GM21723 (cell line): ENCODE measurements around the gene RNU5B-1.
A peak's percentile ranks its signal among the peaks of the same experiment; 100 is the strongest.

Experiments
- ATAC-seq: cut with Tn5 transposase; IDR thresholded peaks from one replicate; pipeline ENCODE4 v1.9.1; 2021; ENCODE audit warnings: mild to moderate bottlenecking, moderate library complexity; ENCODE audit not compliant: unreplicated experiment

RNU5B-1 gene

GRCh38 chr15:65287520-65287855, 17.0 kb upstream of the RNU5B-1 start:
- no peak for ATAC-seq

- ATAC-seq, result no peak
These were observed 15.1 kb upstream of the RNU5B-1 start for GRCh38 chr15:65289261-65289854.

- ATAC-seq, result no peak
These were observed 14.2 kb upstream of the RNU5B-1 start for GRCh38 chr15:65290228-65290627.

GRCh38 chr15:65292938-65293518, 11.4 kb upstream of the RNU5B-1 start:
- no peak for ATAC-seq

DNA sequence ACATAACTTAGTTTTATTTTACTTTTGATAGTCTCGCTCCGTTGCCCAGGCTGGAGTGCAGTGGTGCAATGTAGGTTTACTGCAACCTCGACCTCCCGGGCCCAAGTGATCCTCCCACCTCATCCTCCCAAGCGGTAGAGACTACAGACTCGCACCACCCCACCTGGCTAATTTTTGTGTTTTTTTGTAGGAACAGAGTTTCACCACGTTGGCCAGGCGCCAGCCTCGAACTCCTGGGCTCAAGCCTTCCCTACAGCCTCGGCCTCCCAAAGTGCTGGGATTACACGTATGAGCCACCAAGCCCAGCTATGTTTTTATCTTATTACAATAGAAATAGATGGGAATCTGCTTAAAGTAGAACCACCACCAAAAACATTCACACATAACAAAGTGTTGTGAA, 5.7 kb upstream of the RNU5B-1 start:
- ATAC-seq, result no peak

DNA sequence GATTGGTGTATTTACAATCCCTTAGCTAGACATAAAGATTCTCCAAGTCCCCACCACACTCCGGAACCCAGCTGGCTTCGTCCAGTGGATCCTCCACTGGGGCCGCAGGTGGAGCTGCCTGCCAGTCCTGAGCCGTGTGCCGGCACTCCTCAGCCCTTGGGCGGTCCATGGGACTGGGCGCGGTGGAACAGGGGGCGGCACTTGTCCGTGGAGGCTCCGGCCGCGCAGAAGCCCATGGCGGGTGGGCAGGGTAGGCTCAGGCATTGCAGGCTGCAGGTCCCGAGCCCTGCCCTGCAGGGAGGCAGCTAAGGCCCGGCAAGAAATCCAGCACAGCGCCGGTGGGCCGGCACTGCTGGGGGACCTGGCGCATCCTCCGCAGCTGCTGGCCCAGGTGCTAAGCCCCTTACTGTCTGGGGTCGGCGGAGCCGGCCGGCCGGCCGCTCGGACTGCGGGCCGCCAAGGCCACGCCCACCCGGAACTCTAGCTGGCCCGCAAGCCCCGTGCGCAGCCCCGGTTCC, 3.5 kb upstream of the RNU5B-1 start:
- ATAC-seq, result no peak

GRCh38 chr15:65302061-65302460, 2.4 kb upstream of the RNU5B-1 start:
- no peak for ATAC-seq

DNA sequence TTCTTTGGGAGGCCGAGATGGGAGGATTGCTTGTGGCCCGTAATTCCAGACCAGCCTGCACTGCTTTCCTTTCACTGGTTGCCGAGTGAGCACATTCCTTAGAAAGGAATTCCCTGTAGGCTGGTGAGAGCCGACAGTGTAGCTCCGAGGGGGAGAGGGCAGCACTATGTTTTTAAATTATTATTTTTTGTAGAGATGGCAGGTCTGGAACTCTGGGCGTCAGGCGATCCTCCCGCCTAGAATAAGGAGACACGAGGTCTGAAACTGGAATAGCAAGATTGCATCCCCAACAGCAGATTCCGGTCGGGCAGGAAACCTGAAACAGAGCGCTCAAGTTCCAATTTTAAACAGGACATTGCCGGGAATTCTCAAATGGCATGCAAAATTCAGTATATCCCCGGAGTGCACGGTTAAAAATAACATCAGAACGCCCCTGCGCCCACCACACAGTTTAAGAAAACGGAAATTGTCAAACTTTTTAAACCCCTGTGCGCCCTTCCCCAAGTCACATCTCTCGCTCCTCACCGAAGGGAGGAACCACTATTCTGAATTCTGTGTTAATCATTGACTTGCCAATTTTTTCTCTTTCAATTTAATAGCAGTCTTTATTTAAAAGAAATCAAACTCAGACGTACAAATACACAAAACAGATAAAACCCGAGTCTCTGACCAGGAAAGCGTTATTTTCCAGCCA, 643 bp upstream of the RNU5B-1 start:
- peak; percentile 5 for ATAC-seq

DNA sequence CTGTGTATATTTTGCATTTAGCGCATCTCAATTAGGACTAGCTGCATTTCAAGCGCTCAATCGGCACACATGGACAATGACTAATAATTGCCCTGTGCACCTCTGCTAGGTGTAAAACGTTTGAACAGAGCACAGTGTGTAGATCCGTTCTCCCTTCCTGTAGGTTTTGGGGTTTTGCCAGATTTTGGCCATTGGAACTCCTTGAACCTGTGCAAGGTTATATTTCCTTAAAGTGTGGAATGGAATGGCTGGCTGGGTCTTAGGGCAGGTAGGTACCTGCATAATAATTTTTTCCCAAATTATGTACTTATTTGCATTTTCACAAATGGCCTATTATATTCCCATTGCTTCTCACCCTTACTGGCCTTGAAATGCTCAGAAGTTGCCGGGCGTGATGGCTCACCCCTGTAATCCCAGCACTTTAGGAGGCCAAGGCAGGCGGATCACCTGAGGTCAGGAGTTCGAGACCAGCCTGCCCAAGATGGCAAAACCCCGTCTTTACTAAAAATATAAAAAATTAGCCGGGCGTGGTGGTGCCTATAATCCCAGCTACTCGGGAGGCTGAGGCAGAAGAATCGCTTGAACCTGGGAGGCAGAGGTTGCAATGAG, 777 bp downstream of the RNU5B-1 start:
- no peak for ATAC-seq

GRCh38 chr15:65305776-65306175, 1.3 kb downstream of the RNU5B-1 start:
- no peak for ATAC-seq

GRCh38 chr15:65306551-65306950, 2.1 kb downstream of the RNU5B-1 start:
- ATAC-seq, result no peak

GRCh38 chr15:65307978-65308377, 3.5 kb downstream of the RNU5B-1 start:
- ATAC-seq, result no peak

DNA sequence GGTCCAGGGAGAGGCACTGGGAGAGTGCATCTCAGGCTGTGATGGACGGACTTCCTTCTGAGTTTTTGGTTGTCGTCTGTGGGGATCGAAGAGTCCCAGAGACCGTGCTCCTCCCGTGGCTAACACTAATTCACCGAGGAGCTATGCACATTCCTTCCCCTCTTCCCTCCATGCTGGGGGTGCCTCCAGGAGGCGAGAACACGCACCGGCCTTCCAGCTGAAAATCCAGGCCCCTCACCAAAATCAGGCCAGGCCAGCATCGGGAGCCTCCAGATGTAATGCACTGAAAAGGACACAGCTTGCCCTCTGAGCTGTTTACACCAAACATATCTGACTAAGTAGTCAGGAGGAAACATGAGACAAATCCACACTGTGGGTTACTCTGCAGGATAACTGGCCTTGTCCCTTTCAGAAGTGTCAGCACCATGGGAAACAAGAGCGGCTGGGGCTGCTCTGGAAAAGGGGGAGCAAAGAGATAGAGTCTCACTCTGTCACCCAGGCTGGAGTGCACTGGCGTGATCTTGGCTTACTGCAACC, 5.5 kb downstream of the RNU5B-1 start:
- ATAC-seq, result no peak

- no peak for ATAC-seq
These were observed 6.1 kb downstream of the RNU5B-1 start for GRCh38 chr15:65310431-65311137.

DNA sequence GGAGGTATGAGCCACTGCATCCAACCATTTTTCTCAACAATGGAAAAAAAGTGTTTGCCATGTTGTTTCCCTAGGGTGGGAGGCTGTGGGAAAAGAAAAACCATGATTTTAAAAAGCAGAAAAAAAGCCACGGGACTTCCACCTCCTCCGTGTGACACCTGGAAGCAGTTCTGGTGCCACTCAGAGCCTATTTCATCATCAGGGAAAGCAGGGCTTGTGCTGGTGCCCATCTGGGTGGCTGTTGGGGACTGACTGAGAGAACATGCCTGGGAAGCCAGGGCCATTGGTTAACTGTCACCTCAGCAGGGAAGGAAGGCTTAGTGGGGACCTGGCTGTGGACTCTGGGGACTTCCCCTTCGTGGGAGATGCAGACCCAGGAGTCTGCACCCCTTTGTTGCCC, 7.3 kb downstream of the RNU5B-1 start:
- ATAC-seq, result no peak

GRCh38 chr15:65312400-65312916, 8.0 kb downstream of the RNU5B-1 start:
- ATAC-seq, result no peak

DNA sequence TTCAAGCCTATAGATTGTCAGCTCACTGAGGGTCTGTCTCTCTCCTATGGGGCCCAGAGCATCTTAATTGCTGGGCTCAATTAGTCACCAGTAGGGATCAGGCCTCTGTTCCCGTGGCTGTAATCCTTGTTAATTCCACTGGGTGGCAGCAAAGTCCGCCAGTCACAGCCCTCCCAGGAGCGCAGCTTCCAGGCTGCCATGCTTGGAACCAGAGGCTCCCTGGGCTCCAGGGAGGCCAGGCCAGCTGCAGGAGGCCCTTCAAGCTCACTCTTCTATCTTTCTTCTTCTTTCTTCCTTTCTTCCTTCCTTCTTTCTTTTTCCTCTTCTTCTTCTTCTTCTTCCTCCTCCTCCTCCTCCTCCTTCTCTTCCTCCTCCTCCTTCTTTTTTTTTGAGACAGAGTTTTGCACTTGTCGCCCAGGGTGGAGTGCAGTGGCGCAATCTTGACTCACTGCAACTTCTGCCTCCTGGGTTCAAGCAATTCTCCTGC, 14.4 kb downstream of the RNU5B-1 start:
- ATAC-seq, result no peak

GRCh38 chr15:65323071-65323511, 18.6 kb downstream of the RNU5B-1 start:
- no peak for ATAC-seq

DNA sequence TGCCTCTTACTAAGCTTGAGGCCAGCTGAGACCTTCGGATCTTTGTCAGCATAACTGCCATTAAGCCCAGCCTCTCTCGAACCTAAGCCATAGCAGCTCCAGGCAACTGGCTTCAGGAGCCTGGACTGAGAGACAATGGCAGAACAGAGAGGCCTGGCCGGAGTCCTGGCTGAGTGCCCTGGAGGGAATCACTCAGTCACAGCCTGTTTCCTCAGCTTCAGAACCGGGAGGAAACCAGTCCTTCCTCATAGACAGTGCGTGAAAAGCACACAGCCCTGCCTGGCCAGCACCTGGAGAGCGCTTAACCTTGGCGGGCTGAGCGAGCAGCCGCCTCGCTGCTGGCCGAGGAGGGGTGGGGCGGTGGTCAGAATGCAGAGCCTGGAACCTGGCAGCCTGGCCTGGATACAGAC, 21.6 kb downstream of the RNU5B-1 start:
- no peak for ATAC-seq

- no peak for ATAC-seq
These were observed 22.3 kb downstream of the RNU5B-1 start for GRCh38 chr15:65326818-65327217.
